Uterus (tissue), 4 donors: ENCODE measurements around the gene PLB1. TPM values are rescaled to one million over a fixed set of nuclear protein-coding genes. Genes with fewer than 3 reads are reported as not detected.

Experiments
- DNase-seq, 2 donors: peaks; one replicate each; pipeline ENCODE4 v3.0.0-alpha.2; 2019 to 2020
- H3K27ac ChIP-seq, 2 donors: fragments of 200-600 bp; sonication (generic); 1 replicate in 1 of 2; 2 replicates in 1 of 2; pipeline ENCODE4 v1.5.1; 2016 to 2018
- H3K27me3 ChIP-seq, 2 donors: fragments of 200-600 bp; sonication (generic); one replicate each; pipeline ENCODE4 v1.5.1; 2018 to 2019; ENCODE audit warnings: control low read depth in 1 of 2
- H3K36me3 ChIP-seq, 2 donors: fragments of 200-600 bp; sonication (generic); one replicate each; pipeline ENCODE4 v1.5.1; 2019; ENCODE audit warnings: control low read depth in 1 of 2
- H3K4me1 ChIP-seq, 2 donors: fragments of 200-600 bp; sonication (generic); one replicate each; pipeline ENCODE4 v1.5.1; 2018 to 2019; ENCODE audit warnings: control low read depth in 1 of 2
- H3K4me3 ChIP-seq, 2 donors: fragments of 200-600 bp; sonication (generic); 1 replicate in 1 of 2; 2 replicates in 1 of 2; pipeline ENCODE4 v1.5.1; 2018 to 2019; ENCODE audit warnings: mild to moderate bottlenecking in 1 of 2
- H3K9me3 ChIP-seq, 2 donors: fragments of 200-600 bp; sonication (generic); one replicate each; pipeline ENCODE4 v1.5.1; 2019; ENCODE audit warnings: control low read depth in 1 of 2
- POLR2A ChIP-seq, 2 donors: fragments of 450-650 bp; IDR thresholded peaks; one replicate each; pipeline ENCODE4 v1.6.1; 2016; ENCODE audit warnings: antibody characterized with exemption in 2 of 2, mild to moderate bottlenecking in 1 of 2, moderate library complexity in 1 of 2
- intact Hi-C: fragments of 100-400 bp; cut with DNase I; formaldehyde crosslinking; loops from one replicate; pipeline ENCODE4 v1.15.1; 2023; ENCODE audit warnings: low total_unique reads
- total RNA-seq, 4 donors: library from RNA; depleted of rRNA in 3 of 4; stranded (reverse); fragments of >200 nt in 3 of 4; gene quantifications; one replicate each; pipeline versions ENCODE4 v1.1.0 to v1.2.4, GENCODE V29; 2014 to 2023
- TF ChIP-seq, protein P1 (sequence below), 4 experiments: fragments of 200-600 bp in 2 of 4; fragments of 450-650 bp in 2 of 4; sonication (generic) in 2 of 4; IDR thresholded peaks; one replicate each; pipeline ENCODE4 v1.5.1; 2016 to 2019; ENCODE audit warnings: antibody characterized with exemption in 4 of 4, mild to moderate bottlenecking in 2 of 4, moderate library complexity in 1 of 4
- donor health status: DM: yes; HTN: yes; CAD: no.

Gene PLB1
- total RNA-seq, 4 donors from 2014 or later, result 2.9 to 12.4 (median 5.2) TPM

DNA sequence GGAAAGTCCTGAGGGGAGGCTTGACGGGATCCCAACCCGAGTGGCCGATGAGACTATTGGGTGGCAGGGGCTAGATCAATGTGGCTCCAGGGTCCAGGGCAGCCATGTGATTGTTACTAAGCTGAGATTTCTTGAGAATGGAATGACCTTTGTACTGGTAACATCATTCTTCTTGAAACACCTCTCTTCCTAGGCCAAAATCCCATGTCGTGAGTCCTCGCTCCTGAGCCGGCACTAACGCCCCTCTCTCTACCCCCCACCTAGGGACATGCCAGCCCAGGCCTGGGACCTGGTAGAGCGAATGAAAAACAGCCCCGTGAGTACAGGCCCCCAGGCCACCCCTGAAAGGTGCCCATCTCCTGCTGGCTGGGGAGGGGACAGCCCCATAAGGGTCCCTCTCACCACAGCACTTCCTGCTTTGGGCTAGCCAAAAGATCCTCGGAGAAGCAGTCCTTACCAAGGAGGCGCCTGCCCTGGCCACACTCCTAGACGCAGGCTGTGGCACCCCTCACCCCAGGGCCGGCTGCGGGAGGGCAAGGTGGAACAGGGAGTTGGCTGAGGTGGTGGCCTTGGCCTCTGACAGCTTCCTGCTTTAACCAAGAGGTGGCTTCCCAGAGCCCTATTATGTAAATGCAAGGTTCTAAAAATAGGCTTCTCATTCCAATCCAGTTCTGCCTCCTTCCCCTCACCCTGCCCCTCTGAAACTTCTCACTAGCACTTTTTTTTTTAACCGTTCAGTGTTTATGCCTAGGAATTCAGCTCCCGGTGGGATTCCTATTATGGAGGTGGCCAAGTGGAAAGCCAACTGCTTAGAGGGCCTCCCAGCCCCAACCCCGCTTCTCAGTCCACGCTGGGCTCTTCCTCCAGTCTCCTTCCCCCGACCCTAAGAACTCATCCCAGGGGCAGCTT is 129.2 kb downstream of the PLB1 start:
- intact Hi-C loops, result no loop called here
- Histone ChIP-seq H3K27me3 (no peaks in the 10 kb centered on the region), H3K4me1 (peaks cover 21 to 28% of the 10 kb centered on the region in 2 donors), H3K4me3 (no peak overlapping the region), H3K27ac (peak overlapping the region; percentile 90 to 98), H3K36me3 (no peaks in the 10 kb centered on the region), H3K9me3 (no peaks in the 10 kb centered on the region)
- DNase-seq, result peak; percentile 66 to 70
- TF ChIP-seq, protein P1, sequence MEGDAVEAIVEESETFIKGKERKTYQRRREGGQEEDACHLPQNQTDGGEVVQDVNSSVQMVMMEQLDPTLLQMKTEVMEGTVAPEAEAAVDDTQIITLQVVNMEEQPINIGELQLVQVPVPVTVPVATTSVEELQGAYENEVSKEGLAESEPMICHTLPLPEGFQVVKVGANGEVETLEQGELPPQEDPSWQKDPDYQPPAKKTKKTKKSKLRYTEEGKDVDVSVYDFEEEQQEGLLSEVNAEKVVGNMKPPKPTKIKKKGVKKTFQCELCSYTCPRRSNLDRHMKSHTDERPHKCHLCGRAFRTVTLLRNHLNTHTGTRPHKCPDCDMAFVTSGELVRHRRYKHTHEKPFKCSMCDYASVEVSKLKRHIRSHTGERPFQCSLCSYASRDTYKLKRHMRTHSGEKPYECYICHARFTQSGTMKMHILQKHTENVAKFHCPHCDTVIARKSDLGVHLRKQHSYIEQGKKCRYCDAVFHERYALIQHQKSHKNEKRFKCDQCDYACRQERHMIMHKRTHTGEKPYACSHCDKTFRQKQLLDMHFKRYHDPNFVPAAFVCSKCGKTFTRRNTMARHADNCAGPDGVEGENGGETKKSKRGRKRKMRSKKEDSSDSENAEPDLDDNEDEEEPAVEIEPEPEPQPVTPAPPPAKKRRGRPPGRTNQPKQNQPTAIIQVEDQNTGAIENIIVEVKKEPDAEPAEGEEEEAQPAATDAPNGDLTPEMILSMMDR (IDR thresholded peaks at IDR 0.05), result no peak
- TF ChIP-seq POLR2A (IDR thresholded peaks at IDR 0.05), result peak in 1 of 2 donors; percentile 55

DNA sequence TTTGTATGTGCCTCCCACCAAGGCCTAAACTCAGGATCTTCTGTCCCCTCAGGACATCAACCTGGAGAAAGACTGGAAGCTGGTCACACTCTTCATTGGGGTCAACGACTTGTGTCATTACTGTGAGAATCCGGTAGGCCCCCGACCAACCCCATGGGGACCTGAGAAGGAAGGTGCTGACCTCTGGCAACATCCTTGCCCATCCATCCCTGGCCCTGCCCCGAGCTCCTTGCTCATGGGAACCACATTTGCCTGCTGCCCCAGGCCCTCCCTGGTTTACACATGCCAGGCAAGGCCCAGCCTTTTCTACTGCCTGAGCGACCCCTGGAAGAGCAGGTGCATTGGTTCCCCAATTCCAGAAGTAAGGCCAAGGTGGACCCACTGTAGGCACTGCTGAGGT is 130.5 kb downstream of the PLB1 start:
- TF ChIP-seq POLR2A (IDR thresholded peaks at IDR 0.05), result no peak
- TF ChIP-seq, protein P1 (IDR thresholded peaks at IDR 0.05), result no peak
- Histone ChIP-seq H3K36me3 (no peaks in the 10 kb centered on the region), H3K9me3 (no peaks in the 10 kb centered on the region), H3K4me3 (no peak overlapping the region), H3K27ac (peak overlapping the region; percentile 90 to 98), H3K4me1 (peaks cover 21 to 28% of the 10 kb centered on the region in 2 donors), H3K27me3 (no peaks in the 10 kb centered on the region)
- intact Hi-C loops, result no loop called here
- no peak for DNase-seq

DNA sequence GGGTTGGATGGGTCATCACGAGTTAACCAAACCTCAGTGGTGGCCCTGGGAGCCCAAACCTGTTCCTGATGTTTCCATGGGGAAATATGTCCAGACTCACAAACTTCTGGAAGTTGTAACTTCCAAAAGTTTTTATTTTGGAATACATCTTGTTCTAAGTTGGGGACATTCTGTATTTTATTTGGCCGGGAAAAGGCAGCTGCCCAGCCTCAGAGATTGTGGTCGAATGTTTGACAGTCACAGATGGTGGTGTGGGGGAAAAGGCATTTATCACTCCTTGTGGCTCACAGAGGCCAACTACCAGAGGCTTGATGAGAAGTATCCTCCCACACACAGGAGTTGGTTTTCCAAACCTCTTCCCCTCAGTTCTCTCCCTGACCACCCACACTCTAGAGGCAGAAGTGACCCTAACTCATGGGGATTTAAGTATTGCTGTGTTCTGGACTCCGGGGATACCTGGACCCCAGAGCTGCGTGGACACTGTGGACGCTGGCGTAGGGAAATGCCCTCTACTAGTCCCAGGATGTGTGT is 131.1 kb downstream of the PLB1 start:
- H3K27me3 ChIP-seq, result no peaks in the 10 kb centered on the region
- no peaks in the 10 kb centered on the region for H3K9me3 ChIP-seq
- intact Hi-C loops, result no loop called here
- H3K36me3 ChIP-seq, result no peaks in the 10 kb centered on the region
- H3K27ac ChIP-seq, result peak overlapping the region; percentile 90 to 98
- H3K4me3 ChIP-seq, result no peak overlapping the region
- peak; percentile 71 to 84 for DNase-seq
- TF ChIP-seq POLR2A (IDR thresholded peaks at IDR 0.05), result peak in 1 of 2 donors; percentile 32
- TF ChIP-seq, protein P1 (IDR thresholded peaks at IDR 0.05), result peak in 1 of 4 experiments; percentile 13
- peaks cover 21 to 24% of the 10 kb centered on the region in 2 donors for H3K4me1 ChIP-seq

DNA sequence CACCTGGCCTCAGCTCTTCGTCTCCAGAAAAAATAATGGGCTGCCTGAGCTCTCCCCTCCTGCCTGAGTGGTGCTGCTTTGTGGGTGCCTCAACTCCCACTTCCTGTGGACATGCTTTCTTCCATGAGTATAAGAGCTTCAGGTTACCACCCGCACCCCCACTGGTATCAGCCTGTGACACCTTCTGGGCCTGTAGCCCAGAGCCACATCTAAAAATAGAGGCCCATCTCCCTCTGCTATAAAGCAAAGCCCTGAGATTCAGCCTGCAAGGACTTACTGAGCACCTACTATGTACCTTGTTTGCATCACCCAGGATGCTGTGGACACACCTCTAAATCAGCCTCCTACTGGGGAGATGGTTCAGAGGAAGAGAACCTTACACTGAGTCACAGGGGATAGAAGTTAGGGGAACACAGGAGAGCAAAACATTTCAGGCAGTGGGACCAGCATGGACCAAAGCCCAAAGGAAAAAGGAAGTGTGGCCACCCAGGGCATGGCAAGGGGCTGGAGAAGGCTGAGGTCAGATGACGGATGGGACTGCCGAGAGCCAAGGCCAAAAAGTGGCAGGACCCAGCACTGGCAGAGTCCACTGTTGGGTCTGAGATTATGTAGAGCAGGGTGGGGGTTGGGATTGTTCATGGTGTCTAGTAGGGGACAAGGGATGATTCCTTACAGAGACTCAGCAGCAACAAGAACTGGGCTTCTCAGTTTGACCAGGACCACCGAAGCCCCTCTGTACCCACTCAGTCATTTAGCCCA is 132.0 kb downstream of the PLB1 start:
- Histone ChIP-seq H3K9me3 (no peaks in the 10 kb centered on the region), H3K27me3 (no peaks in the 10 kb centered on the region), H3K36me3 (no peaks in the 10 kb centered on the region), H3K4me3 (no peak overlapping the region), H3K4me1 (peaks cover 20 to 21% of the 10 kb centered on the region in 2 donors), H3K27ac (peak overlapping the region; percentile 90 to 98)
- DNase-seq, result peak; percentile 64 to 71
- intact Hi-C loops, result no loop called here
- TF ChIP-seq POLR2A (IDR thresholded peaks at IDR 0.05), result no peak
- TF ChIP-seq, protein P1 (IDR thresholded peaks at IDR 0.05), result no peak
